NCI-H748 (cell line): ENCODE results near the gene ZNF445.
"Not testable (repeated sequence)": the region's sequence is repeated elsewhere in the genome, so short reads cannot be mapped to it uniquely, and the experiment has no call there.

Experiments used
- DNase-seq: peaks from one replicate; lab custom pipeline; 2025; ENCODE audit not compliant: unreplicated experiment; lab: John Stamatoyannopoulos, UW

ZNF445 gene

DNA sequence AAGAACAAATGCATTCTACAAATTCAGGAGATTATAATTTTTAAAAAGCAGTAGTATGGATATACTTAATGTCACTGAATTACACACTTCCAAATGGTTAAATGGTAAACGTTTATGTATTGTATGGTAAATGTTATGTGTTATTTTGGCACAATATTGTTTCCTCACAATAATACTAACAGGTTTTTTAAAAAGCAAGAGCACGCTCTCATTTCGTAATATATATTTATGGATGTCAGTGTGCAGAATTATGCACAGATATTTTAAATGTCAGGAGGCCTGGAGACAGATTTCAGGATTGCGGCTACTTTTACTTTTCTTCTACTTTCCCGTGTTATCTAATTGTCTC, 533 bp downstream of the ZNF445 start:
- no peak for DNase-seq

DNA sequence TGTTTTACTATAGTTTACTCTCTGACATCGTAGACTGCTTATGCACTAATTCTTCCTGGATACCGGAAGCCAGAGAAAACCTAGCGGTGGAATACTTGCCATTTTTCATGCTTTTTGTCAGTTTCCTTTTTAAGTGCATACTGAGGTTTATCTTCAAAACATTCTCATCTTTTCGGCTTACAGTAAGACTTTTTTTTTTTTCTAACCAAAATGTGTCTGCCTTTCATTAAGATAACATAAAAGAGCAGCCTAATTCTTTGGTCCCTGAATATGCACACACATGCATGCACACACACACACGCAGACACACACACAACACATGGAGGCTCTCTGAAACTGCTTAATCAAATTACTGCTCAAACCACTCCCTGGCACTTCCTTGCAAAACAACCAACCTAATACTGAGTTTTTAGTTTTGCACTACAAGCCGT, 1.3 kb downstream of the ZNF445 start:
- DNase-seq, result no peak

DNA sequence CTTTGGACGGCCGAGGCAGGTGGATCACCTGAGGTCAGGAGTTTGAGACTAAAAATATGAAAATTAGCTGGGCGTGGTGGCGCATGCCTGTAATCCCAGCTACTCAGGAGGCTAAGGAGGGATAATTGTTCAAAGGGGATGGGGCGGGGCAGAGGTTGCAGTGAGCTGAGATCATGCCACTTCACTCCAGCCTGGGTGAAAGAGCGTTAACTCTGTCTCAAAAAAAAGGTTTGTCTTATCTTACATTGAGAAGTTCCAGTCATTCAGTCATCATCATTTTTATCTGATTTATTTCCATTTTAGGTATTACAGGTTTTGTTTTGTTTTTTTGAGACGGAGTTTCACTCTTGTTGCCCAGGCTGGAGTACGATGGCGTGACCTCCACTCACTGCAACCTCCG, 2.6 kb downstream of the ZNF445 start:
- not testable (repeated sequence) for DNase-seq

DNA sequence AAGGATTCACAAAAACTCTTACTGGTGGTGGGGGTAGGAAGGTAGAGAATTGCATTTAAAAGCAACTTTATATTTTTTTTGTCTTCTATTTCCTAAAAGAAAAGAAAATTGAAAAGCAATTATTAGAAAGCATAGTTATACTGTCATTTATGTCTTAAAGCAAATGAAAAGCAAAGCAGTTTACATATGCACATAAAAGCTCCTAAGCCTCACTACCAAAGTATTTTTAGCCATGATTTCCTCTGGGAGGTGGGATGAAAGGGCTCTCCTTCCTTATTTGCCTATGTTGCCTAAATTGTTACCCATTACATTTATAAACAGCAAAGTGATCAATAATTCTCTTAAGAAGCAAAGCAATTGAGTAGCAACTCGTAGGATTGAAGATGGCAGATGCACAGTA, 7.0 kb downstream of the ZNF445 start:
- no peak for DNase-seq

DNA sequence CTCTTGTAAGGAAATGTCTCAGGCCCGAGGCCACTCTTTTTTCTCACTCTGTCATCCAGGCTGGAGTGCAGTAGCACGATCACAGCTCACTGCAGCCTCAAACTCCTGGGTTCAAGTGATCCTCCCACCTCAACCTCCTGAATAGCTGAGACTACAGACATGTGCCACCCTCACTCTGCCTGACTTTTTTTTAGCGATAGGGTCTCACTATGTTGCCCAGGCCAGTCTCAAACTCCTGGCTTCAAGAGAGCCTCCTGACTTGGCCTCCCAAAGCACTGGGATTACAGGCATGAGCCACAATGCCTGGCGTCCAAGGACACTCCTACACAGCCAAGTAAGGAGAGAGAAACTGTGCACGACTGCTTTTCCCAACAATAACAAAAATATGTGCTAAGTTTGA, 7.6 kb downstream of the ZNF445 start:
- no peak for DNase-seq

DNA sequence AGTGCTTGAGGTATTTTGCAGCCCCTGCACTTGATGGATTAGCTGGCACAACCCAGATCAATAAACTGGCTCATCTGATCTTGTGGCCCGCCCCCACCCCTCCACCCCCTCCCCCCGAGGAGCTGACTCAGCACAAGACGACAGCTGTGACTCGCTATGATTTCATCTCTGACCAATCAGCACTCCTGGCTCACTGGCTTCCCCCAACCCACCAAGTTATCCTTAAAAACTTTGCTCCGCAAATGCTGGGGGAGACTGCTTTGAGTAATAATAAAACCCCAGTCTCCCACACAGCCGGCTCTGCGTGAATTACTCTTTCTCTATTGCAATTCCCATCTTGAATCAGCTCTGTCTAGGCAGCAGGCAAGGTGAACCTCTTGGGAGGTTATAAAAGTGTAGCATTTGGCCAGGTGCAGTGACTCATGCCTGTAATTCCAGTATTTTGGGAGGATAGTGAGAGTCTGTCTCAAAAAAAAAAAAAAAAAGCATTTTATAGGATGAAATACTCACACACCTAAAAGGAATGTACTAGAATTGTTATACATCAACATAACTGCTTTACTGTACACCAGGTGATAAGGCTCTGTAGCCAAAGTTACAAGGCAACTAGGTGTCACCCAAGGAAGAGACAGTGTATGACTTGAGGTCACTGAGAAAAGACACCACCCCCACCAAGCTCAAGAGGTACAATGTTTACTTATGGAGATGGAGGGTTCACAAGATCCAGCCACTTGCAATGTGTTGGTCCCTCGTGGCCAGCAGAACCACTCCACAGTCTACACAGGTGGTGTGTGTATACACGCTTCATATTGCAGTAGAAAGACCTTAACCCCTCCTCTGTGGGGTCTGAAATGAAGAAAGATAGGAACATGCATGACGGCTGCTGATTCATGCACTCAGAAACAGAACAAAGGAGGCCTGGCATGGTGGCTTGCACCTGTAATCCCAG, 8.6 kb downstream of the ZNF445 start:
- no peak for DNase-seq

DNA sequence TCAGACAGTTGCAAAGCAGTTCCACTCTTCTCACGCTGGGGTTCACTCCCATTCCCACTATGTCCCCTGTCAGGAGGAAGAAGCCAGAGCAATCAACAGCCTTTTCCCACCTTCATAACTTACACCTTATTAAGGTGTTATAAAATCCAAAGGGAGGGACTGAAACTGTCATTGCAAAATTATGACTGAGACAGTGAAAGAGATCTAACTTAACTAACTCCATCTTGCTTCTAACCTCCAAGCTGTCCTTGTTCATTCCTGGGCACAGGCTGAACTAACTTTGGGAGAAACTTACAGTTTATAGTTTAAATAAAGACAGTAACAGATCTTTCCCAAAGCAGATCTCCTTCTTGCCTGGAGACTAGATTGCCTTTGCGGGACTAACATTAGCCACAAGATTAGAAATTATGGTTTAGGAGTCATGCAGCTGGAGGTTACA, 9.4 kb downstream of the ZNF445 start:
- DNase-seq, result not testable (repeated sequence)

DNA sequence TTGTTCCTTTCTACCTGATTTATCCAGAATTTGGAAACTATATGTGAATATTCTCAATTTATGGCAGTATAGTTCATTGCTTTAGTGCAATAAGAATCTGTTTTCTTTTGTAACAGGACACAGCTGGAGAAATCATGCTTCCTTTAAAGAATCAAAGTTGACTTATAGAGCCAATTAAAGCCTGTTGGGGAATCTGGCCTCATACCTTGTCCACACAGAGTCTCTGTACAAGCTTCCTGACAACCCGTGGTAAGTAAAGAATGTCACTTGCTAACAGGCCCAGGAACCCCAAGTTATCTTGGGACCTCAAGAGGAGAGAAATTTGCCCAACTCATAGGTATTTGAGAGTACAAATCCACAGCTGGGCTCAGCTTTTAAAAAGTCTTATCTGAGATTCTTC, 10.2 kb downstream of the ZNF445 start:
- no peak for DNase-seq

DNA sequence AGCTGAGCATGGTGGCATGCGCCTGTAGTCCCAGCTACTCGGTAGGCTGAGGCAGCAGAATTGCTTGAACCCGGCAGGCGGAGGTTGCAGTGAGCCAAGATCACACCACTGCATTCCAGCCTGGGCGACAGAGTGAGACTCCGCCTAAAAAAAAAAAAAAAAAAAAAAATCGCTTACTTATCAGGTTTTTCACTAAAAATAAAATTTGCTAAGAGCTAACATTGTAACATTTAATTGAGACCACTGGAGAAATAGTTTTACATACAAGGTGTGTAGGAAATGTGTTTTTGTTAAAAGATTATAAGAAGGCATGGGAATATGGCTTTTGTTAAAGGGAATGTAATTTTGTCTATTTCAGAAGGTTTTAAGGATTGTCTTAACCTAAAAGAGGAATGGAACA, 12.6 kb downstream of the ZNF445 start:
- DNase-seq, result not testable (repeated sequence)

DNA sequence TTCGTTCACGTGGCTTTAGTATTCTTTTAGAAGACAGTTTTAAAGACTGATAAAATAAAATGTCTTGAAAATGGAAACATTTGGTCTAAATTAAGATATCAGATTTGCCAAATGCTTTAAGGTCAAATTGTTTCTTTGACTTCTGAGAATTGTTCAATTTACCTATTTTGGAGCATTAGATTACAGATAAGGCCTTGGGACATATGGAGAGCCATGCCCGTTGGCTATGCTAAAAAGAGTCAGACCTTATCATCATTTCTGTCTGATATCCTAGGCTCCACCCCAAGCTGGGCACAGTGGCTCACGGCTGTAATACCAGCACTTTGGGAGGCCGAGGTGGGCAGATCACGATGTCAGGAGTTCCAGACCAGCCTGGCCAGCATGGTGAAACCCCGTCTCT, 13.0 kb downstream of the ZNF445 start:
- no peak for DNase-seq

DNA sequence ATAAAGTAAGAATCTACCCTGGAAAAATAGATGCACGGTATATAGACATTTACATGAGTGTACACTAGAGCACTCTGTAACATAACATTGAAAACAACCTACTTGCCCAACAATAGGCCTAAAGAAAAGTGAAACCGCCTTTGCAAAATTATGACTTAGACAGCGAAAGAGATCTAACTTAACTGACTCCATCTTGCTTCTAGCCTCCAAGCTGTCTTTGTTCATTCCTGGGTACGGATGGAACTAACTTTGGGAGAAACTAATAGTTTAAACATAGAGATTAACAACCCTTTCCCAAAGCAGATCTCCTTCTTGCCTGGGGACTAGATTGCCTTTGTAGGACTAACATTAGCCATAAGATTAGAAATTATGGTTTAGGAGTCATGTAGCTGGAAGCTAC, 17.4 kb downstream of the ZNF445 start:
- DNase-seq, result not testable (repeated sequence)

DNA sequence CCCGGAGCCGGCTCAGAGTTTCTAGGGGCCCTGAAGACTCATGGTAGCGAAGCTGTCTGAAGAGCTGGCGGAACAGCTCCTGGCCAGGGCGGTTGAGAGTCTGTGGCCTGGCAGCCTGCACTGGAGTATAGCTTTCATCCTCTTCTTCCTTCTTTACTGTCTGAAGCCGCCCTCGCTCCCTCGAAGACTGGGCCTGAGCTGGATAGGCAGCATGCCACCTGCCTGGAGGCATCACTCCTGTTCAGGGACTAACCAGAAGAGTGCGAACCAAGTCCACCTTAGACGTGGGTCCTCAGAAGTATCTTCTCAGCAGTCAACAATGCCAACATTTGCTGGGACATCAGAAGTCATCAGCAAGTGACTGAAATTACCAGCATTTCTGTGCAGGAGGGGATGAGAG, 22.2 kb downstream of the ZNF445 start:
- DNase-seq, result no peak

DNA sequence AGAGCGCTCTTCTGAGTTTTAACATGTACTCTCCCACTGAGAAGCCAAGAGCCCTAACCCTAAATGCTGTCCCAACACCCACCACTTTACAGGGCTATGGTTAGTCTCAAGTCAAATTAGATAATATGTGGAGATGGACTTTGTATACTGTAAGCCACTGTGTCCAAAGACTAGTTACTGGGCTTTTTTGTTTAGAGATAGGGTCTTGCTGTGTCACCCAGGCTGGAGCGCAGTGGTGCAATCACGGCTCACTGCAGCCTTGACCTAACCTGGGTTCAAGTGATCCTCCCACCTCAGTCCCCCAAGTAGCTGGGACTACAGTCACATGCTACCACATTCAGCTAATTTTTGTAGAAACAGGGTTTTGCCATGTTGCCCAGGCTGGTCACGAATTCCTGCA, 23.2 kb downstream of the ZNF445 start:
- no peak for DNase-seq

DNA sequence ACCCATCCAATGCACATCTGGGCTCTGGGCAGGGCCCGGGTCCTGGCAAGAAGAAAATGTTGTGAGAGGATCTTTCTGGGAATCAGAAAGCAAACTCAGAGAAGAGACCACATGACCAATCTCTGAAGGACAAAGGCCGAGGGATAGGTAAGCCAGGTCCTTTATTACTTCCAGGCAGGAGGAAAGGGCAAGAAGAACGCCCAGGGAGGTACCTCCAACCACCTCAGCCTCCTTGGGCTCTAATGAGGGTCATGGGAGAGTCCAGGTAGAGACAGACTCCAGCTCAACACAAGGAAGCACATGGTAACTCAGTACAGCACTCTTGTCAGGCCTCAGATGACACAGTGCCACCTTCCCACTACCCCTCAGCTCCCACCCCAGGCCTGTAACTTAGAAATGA, 26.0 kb downstream of the ZNF445 start:
- no peak for DNase-seq

DNA sequence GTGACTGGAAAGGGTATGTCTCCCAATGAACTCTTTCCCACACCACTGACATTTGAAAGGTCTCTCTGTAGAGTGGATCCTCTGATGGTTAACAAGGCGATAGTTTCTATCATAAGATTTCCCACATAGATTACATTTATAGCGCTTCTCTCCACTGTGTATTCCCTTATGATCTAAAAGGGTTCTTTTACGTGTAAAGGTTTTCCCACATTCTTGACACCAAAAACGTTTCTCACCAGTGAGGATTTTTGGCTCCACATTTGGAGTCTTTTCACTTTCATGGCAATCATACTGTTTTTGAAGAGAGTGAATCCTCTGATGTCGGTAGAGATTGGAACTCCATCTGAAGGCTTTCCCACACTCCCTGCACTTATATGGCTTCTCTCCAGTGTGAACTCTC, 30.5 kb downstream of the ZNF445 start:
- no peak for DNase-seq

DNA sequence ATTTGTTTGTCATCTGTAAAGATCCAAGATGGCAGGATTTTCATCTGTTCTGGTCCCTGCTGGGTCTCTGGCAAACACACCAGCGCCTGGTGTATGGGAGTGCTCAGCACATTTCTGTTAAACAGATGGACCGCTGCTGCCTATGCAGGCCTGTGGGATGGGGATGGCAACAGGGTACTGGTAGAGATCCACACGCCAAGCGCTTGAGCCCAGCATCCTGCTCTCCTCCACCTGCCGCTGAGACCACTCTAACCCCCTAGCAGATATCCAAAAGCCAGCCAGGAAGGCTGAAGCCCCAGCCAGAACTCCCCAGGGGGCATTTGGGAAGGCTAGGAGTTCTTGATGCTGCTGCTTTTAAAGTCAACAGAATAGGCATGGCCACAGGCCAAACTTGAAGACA, 31.7 kb downstream of the ZNF445 start:
- no peak for DNase-seq

DNA sequence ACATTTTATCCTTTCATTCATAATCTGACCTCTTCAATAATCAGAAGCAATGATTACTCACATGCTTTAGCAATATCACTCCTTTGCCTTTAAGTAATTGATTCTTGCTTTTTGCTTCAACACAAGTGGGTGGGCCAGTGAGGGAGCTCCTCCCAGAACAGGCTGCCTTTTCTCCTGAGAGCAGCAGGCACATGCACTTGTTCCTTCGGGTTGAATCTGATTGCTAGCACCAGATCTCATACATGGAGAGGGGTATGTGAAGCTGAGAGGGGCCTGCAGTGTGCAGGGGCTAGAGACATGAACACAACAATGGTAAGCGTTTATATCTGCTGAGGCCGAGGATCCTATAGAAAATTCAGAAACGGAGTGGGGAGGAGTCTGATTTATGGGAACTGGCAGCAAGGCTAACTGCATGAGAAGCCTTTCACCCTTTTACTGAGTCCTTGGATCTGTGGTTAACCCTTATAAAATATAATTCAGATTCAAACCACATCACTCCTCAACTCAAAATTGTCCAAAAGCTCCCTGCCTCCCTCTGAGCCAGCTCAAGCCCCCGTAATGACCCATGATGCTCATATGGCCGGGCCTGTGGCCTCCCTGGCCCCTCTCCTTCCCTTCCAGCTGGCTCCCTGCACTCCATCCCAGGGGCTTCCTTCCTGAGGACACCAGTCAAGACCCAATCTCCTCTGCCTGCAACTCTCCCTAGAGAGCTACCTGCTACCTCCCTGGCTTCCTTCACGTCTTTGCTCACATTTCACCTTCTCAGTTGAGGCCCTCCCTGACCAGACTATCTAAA, 32.4 kb downstream of the ZNF445 start:
- DNase-seq, result no peak

DNA sequence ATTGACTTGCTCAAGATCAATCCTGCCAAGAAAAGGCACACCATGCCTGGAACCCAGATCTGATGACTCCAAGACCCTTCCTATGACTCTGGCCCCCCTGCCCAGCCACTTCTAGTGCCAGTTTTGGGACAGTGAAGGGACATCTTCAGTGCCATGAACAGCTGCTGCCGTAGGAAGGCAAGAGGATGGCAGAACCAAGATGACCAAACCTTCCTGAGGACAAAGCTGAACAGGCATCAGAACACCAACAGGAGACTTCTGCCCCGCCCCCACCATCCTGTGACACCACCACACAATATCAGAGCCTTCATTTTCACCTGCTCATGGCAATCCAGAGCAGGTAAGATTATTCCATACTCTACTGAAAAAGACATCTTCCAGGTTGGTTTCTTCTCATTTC, 33.0 kb downstream of the ZNF445 start:
- no peak for DNase-seq

DNA sequence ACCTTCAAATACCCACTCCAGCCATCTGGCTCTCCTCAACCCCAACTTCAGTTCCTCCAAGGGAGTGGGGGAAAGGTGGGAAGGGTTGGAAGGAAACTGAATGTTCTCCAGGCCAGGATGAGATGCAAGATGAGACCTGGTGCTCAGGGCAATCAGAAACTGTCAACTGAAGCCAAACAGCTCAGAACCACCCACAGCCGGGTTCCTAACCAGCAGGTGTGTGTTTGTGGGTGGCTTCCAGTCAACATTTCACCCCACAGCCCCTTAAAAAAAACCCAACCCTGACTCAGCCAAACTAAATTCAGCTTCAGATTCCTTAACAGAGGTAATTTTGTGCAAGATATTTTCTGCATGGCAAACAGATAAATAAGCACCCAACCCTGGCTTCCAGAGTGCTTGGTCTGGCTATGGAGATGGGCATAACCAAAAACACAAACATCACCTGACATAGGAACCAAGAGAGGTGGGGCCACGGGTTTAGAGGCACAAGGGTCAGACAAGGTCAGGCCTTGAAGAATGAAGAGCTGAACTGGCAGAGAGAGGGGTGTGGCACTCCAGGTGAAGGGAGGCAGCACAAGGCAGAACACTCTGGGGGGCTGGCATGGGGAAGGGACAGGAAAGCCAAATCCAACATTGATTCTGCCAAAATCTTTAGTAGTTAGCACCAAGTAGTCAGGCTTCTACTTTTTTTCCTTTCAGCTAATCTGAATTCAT, 34.7 kb downstream of the ZNF445 start:
- no peak for DNase-seq

DNA sequence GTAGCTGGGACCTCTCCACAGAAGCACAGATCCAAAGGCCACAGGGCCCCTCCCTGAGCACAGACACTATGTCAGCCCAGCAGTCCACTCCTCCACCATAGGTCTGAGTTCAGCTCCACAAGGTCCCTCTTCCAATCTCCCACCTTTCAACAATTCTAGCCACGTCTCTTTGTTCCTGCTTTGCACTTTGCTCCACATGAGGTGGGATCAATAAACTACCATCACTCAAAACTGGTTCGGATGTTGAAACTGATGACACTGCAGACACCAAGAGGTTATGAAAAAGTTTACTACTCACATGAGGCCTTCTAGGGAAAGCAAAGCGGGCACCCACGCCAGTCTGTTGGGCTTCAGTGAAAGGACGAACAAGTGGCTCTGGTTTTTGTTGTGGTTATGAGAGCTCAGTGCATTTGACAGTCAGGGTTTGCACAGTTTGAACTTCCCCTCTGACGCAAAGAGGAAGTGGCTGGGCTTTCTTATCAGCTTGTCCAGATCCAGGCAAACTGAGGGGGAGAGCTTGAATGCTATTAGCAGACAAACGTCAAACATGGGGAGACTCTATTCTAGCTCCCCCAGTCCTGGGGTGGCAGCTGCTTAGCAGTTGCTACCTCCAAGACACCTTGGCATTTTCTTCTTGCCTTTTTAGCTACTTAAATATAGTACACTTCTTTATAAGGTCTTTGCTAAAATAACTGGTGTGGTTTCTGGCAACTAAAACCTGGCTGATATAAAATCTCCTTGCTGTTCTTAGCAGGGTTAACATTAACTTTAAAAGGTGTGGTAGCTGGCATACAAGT, 37.8 kb downstream of the ZNF445 start:
- DNase-seq, result no peak

DNA sequence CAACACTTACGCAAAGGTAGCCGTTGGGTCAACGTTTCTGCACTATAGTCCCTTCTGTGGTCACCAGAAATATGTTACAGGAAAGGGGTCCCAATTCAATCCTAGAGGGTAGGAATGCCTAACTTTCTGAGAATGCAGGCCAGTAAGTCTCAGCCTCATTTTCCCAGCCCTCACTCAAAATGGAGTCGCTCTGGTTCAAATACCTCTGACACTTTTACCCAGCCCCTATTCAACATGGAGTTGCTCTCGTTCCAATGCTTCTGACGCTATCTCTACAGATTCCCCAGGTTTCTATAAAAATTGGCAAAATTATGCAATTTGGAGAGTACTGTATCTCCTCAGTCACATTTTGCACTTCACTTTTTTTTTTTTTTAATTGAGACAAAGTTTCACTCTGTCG, 39.7 kb downstream of the ZNF445 start:
- no peak for DNase-seq
